Non-pigmented ciliary epithelial cell (primary cell): ENCODE results near the gene NIT1.

Source experiments
- DNase-seq: peaks from one replicate; pipeline ENCODE4 v3.0.0-alpha.2; 2010; ENCODE audit warnings: low read depth

NIT1 gene

GRCh38 chr1:161153682-161154337, 35.9 kb downstream of the NIT1 start, which contains the start of gene UFC1:
TSS of gene UFC1 (plus strand) at chr1:161153978. CDS start at chr1:161153998, 20 bp downstream.
- peak; percentile 70 for DNase-seq

GRCh38 chr1:161157867-161158266, 40.0 kb downstream of the NIT1 start:
- no peak for DNase-seq

- DNase-seq: no peak
Measured at GRCh38 chr1:161158316-161159010, 40.6 kb downstream of the NIT1 start.

GRCh38 chr1:161159087-161159912, 41.4 kb downstream of the NIT1 start, which contains the start of gene USP21:
TSS of gene USP21 (plus strand) at chr1:161159500. CDS start at chr1:161160641, 1,141 bp downstream.
- DNase-seq: peak; percentile 55

GRCh38 chr1:161159913-161160243, 42.0 kb downstream of the NIT1 start:
- no peak for DNase-seq

- no peak for DNase-seq
Measured at GRCh38 chr1:161160671-161161145, 42.8 kb downstream of the NIT1 start.

GRCh38 chr1:161161652-161162051, 43.7 kb downstream of the NIT1 start:
- DNase-seq: no peak

- no peak for DNase-seq
Measured at GRCh38 chr1:161162052-161162451, 44.1 kb downstream of the NIT1 start.

- no peak for DNase-seq
Measured at GRCh38 chr1:161162806-161163205, 44.9 kb downstream of the NIT1 start.

- DNase-seq: no peak
Measured at GRCh38 chr1:161163793-161164192, 45.9 kb downstream of the NIT1 start.

GRCh38 chr1:161164901-161165610, 47.2 kb downstream of the NIT1 start:
- no peak for DNase-seq

GRCh38 chr1:161165742-161166668, 48.1 kb downstream of the NIT1 start, which contains the start of gene PPOX:
TSS of gene PPOX (plus strand) at chr1:161166426. CDS start at chr1:161166848, 422 bp downstream.
- DNase-seq: peak; percentile 94

- no peak for DNase-seq
Measured at GRCh38 chr1:161166669-161167548, 49.0 kb downstream of the NIT1 start.

GRCh38 chr1:161168906-161169305, 51.0 kb downstream of the NIT1 start:
- no peak for DNase-seq
